Right atrium auricular region (tissue), 2 donors: ENCODE measurements around the gene NT5C3A. TPM values are rescaled to one million over a fixed set of nuclear protein-coding genes. Genes with fewer than 3 reads are reported as not detected.
A peak's percentile ranks its signal among the peaks of the same experiment; 100 is the strongest.
"Not testable (repeated sequence)": the region's sequence is repeated elsewhere in the genome, so short reads cannot be mapped to it uniquely, and the experiment has no call there.

Source experiments
- DNase-seq: peaks from one replicate; pipeline ENCODE4 v3.0.0-alpha.2; 2019; ENCODE audit warnings: low spot score
- H3K27ac ChIP-seq, 2 donors: fragments of 200-600 bp; sonication (generic); 1 replicate in 1 of 2; 2 replicates in 1 of 2; pipeline ENCODE4 v1.5.1; 2016 to 2019
- H3K27me3 ChIP-seq, 2 donors: fragments of 200-600 bp; sonication (generic); one replicate each; pipeline versions ENCODE4 v1.5.1 to v1.6.0; 2017 to 2019
- H3K36me3 ChIP-seq: fragments of 200-600 bp; sonication (generic); one replicate; pipeline ENCODE4 v1.5.1; 2016
- H3K4me1 ChIP-seq, 2 donors: fragments of 200-600 bp; sonication (generic); one replicate each; pipeline versions ENCODE4 v1.5.1 to v1.6.0; 2017 to 2019
- H3K4me3 ChIP-seq, 2 donors: fragments of 200-600 bp; sonication (generic); 1 replicate in 1 of 2; 2 replicates in 1 of 2; pipeline ENCODE4 v1.5.1; 2017 to 2019; ENCODE audit warnings: mild to moderate bottlenecking in 1 of 2, moderate library complexity in 1 of 2
- H3K9me3 ChIP-seq, 2 donors: fragments of 200-600 bp; sonication (generic); one replicate each; pipeline ENCODE4 v1.5.1; 2019
- CTCF ChIP-seq, 2 donors: fragments of 200-600 bp; sonication (generic); IDR thresholded peaks; one replicate each; pipeline ENCODE4 v1.5.1; 2019; ENCODE audit warnings: antibody characterized with exemption in 2 of 2
- total RNA-seq, 2 donors: library from RNA; depleted of rRNA; stranded (reverse); fragments of >200 nt; gene quantifications; one replicate each; pipeline ENCODE4 v1.1.0, GENCODE V29; 2016

Gene NT5C3A
- total RNA-seq, 2 donors from 2014 or later = 15.4 to 15.6 TPM

- peaks cover 10% of the 10 kb centered on the region for H3K36me3 ChIP-seq
- no peaks in the 10 kb centered on the region for H3K27me3 ChIP-seq
- TF ChIP-seq CTCF (IDR thresholded peaks at IDR 0.05) = peak in 1 of 2 donors; percentile 58
- peaks cover 0 to 37% of the 10 kb centered on the region in 2 donors for H3K4me1 ChIP-seq
- H3K4me3 ChIP-seq = peak overlapping the region; percentile 94 to 96
- no peak for DNase-seq
- no peaks in the 10 kb centered on the region for H3K9me3 ChIP-seq
- H3K27ac ChIP-seq = no peak overlapping the region
Observed at GRCh38 chr7:33107136-33108066, 44.8 kb upstream of the NT5C3A start.

- no peak for TF ChIP-seq CTCF (IDR thresholded peaks at IDR 0.05)
- H3K36me3 ChIP-seq = peaks cover 30% of the 10 kb centered on the region
Observed at GRCh38 chr7:33101906-33102305, 39.3 kb upstream of the NT5C3A start.

GRCh38 chr7:33100770-33101169 is 38.2 kb upstream of the NT5C3A start:
- Histone ChIP-seq H3K27me3 (no peaks in the 10 kb centered on the region), H3K9me3 (no peaks in the 10 kb centered on the region), H3K36me3 (peaks cover 42% of the 10 kb centered on the region), H3K4me3 (no peak overlapping the region), H3K4me1 (peaks cover 0 to 4% of the 10 kb centered on the region in 2 donors), H3K27ac (no peak overlapping the region)
- TF ChIP-seq CTCF (IDR thresholded peaks at IDR 0.05) = no peak
- DNase-seq = no peak

More at GRCh38 chr7:33101906-33102305, 39.3 kb upstream of the NT5C3A start:
- no peaks in the 10 kb centered on the region for H3K9me3 ChIP-seq
- H3K4me1 ChIP-seq = peaks cover 0 to 15% of the 10 kb centered on the region in 2 donors
- no peak overlapping the region for H3K4me3 ChIP-seq
- DNase-seq = no peak
- no peak overlapping the region for H3K27ac ChIP-seq
- H3K27me3 ChIP-seq = no peaks in the 10 kb centered on the region

- no peak for DNase-seq
- Histone ChIP-seq H3K9me3 (no peaks in the 10 kb centered on the region), H3K27me3 (no peaks in the 10 kb centered on the region), H3K36me3 (peaks cover 50% of the 10 kb centered on the region), H3K4me1 (no peaks in the 10 kb centered on the region), H3K4me3 (no peak overlapping the region), H3K27ac (peak overlapping the region in 1 of 2 donors; percentile 62)
- TF ChIP-seq CTCF (IDR thresholded peaks at IDR 0.05) = no peak
Observed at GRCh38 chr7:33099154-33099940, 36.8 kb upstream of the NT5C3A start.

GRCh38 chr7:33094745-33095275 is 32.2 kb upstream of the NT5C3A start:
- not testable (repeated sequence) for H3K4me3 ChIP-seq, H3K27ac ChIP-seq, H3K4me1 ChIP-seq, DNase-seq, H3K27me3 ChIP-seq, H3K9me3 ChIP-seq
- H3K36me3 ChIP-seq = peaks cover 42% of the 10 kb centered on the region

GRCh38 chr7:33093266-33093665 is 30.7 kb upstream of the NT5C3A start:
- H3K4me1 ChIP-seq = no peaks in the 10 kb centered on the region
- no peak overlapping the region for H3K27ac ChIP-seq
- no peak overlapping the region for H3K4me3 ChIP-seq
- no peaks in the 10 kb centered on the region for H3K9me3 ChIP-seq
- no peak for TF ChIP-seq CTCF (IDR thresholded peaks at IDR 0.05)
- no peaks in the 10 kb centered on the region for H3K27me3 ChIP-seq
- H3K36me3 ChIP-seq = peaks cover 31% of the 10 kb centered on the region
- no peak for DNase-seq
